ENCODE results near the gene GRID1.

DNA sequence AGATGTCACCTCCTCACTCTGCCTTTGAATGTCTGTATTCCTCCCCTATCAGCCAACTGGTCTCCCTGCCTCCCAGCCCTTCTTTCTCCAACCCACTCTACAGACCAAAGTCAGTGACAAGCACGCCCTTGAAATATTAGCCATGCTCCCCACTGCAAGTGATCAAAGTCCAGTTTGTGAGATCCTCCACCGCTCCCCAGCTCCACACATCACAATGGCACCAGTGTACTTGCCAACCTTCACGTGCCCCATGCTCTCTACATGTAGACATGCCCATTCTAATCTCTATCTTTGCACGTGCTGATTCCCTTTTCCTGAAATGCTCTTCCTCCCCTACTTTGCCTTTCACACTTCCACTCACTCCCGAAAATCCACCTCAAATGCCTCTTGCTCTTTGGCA lies 150.9 kb downstream of the GRID1 start:
- TF ChIP-seq, protein P1, sequence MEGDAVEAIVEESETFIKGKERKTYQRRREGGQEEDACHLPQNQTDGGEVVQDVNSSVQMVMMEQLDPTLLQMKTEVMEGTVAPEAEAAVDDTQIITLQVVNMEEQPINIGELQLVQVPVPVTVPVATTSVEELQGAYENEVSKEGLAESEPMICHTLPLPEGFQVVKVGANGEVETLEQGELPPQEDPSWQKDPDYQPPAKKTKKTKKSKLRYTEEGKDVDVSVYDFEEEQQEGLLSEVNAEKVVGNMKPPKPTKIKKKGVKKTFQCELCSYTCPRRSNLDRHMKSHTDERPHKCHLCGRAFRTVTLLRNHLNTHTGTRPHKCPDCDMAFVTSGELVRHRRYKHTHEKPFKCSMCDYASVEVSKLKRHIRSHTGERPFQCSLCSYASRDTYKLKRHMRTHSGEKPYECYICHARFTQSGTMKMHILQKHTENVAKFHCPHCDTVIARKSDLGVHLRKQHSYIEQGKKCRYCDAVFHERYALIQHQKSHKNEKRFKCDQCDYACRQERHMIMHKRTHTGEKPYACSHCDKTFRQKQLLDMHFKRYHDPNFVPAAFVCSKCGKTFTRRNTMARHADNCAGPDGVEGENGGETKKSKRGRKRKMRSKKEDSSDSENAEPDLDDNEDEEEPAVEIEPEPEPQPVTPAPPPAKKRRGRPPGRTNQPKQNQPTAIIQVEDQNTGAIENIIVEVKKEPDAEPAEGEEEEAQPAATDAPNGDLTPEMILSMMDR (IDR thresholded peaks at IDR 0.05): no peak
- TF ChIP-seq POLR2A (IDR thresholded peaks at IDR 0.05): no peak
